GM12864 (cell line): ENCODE measurements around the gene RRP1.

Experiments
- DNase-seq: peaks from one replicate; pipeline ENCODE4 v3.0.0-alpha.2; 2011; ENCODE audit warnings: low read depth
- H3K4me3 ChIP-seq: 2 replicates; pipeline ENCODE4 v1.5.1; 2011; ENCODE audit warnings: mild to moderate bottlenecking, low read depth, low read length, control low read depth
- CTCF ChIP-seq: IDR thresholded peaks from 2 replicates; pipeline ENCODE4 v1.5.1; 2011; ENCODE audit warnings: low read depth, mild to moderate bottlenecking, moderate library complexity, low read length, control low read depth, inconsistent platforms; ENCODE audit errors: missing control alignments

RRP1 gene

GRCh38 chr21:43808832-43809251, 19.5 kb downstream of the RRP1 start:
- no peak overlapping the region for H3K4me3 ChIP-seq
- DNase-seq = no peak
- no peak for TF ChIP-seq CTCF

- TF ChIP-seq CTCF = no peak
- no peak for DNase-seq
- no peak overlapping the region for H3K4me3 ChIP-seq
Observed at GRCh38 chr21:43809346-43809799, 20.0 kb downstream of the RRP1 start.

DNA sequence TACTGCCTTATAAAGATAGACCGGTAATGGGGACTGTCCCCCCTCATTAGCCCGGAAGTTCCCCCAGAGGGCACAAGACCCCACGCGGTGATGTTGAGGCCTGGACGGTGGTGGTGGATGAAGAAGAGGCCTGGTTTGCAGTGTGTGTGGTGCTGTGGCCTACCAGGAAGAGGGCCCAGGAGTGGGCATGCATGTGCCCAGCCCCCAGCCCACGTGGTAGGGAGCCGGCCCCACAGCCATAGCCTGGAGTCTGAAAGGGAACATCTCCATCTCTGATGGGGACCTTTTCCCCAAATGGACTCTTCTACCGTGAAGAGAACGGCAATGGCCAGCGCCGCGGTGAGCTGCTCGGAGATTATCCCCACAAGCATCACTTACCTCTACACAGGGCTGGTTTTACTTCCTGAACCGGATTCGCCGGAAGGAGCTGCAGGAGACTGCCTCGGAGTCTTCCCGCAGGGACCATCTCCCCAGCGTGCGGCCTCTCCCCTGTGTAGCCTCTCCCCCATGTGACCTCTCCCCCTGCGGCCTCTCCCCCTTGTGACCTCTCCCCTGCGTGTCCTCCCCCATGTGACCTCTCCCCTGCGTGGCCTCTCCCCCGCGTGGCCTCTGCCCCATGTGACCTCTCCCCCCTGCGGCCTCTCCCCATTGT, 20.6 kb downstream of the RRP1 start:
- TF ChIP-seq CTCF = no peak
- DNase-seq = no peak
- no peak overlapping the region for H3K4me3 ChIP-seq

DNA sequence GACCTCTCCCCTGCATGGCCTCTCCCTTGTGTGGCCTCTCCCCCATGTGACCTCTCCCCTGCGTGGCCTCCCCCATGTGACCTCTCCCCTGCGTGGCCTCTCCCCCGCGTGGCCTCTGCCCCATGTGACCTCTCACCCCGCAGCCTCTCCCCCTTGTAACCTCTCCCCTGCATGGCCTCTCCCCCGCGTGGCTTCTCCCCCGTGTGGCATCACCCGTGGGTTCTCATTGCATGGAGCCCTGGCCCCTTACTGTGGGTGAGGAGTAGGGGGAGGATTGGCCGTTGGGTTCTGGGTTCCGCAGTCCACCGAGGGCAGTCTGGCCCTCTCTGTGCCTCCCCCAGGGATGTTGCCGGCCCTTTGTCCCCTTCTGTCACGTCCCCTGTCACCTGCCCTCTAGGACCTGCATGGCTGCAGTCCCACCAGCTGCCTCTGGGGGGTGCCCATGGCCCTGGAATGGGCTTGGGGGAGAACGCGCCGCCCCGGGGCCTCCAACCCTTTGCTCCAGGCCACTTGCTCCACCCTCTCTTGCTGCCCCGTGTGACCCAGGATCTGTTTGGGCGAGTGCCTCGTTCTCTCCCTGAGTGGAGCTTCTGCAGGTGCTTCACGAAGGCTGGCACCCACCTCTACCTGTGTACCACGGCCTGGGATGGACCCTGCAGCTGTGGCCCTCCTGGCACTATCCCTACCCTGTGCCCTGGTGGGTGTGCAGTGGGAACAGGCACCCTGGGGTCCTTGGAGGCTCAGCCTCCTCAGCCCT, 21.3 kb downstream of the RRP1 start:
- TF ChIP-seq CTCF = peak; percentile 98
- no peak overlapping the region for H3K4me3 ChIP-seq
- peak; percentile 49 for DNase-seq

GRCh38 chr21:43811262-43812105, 22.1 kb downstream of the RRP1 start:
- DNase-seq = no peak
- H3K4me3 ChIP-seq = no peak overlapping the region
- TF ChIP-seq CTCF = no peak

DNA sequence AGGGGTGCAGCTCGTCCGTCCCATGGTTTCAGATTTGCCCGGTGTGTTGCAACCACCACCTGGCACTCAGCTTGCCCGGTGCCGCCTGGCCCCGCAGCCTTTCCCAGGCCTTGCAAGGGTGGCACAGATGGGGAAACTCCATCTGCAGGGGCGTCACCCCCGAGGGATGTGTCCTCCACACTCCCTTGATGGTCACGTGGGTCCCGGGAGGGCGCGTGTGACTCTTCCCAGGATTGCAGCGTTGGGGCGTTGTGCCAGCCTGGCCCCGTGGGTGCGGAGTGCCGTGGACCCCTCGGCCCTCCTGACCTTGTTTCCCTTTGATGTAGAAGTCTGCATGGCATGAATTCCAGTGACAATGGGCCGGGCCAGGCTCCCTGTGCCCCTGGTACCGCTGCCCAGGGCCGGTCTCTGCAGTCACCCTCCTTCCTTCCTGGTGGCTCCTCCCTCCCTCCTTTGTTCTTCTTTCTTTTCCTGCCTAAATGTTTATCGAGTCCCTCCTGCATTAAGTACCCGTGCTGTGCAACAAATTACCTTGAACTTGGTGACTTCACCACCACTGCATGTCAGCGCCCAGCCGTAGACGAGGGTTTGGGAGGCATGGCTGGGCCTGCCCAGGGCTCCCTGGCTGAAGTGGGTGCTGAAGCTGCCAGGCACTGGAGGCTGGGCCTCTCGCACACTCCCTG, 22.9 kb downstream of the RRP1 start:
- no peak for DNase-seq
- H3K4me3 ChIP-seq = no peak overlapping the region
- no peak for TF ChIP-seq CTCF
